OCI-LY3 (cell line): ENCODE data around the gene SDK1.

Experiments
- H2AFZ ChIP-seq: fragments of 200-600, 300-600 bp; shearing (Covaris generic); 2 replicates; pipeline ENCODE4 v1.6.0; 2014; ENCODE audit warnings: antibody characterized with exemption, low read depth, low read length
- H3K27ac ChIP-seq: fragments of 200-600, 300-600 bp; sonication (generic); 2 replicates; pipeline ENCODE4 v1.5.1; 2014; ENCODE audit warnings: mild to moderate bottlenecking, low read length, moderate library complexity, mixed read lengths
- H3K27me3 ChIP-seq: fragments of 200-600, 300-600 bp; sonication (generic); 2 replicates; pipeline ENCODE4 v1.6.1; 2014; ENCODE audit warnings: low read depth, low read length, mixed read lengths
- H3K36me3 ChIP-seq: fragments of 200-600, 300-600 bp; sonication (generic); replicated peaks from 2 replicates; pipeline ENCODE3; 2014; ENCODE audit warnings: low read depth, low read length, mixed read lengths
- H3K4me1 ChIP-seq: fragments of 300-600, 200-600 bp; sonication (generic); 2 replicates; pipeline ENCODE4 v1.6.1; 2014; ENCODE audit warnings: low read length, mixed read lengths
- H3K4me2 ChIP-seq: fragments of 200-600, 300-600 bp; sonication (generic); 2 replicates; pipeline ENCODE4 v1.6.1; 2014; ENCODE audit warnings: low read length, mixed read lengths
- H3K4me3 ChIP-seq: fragments of 300-600, 200-600 bp; sonication (generic); 2 replicates; pipeline ENCODE4 v1.5.1; 2014; ENCODE audit warnings: antibody characterized with exemption, mild to moderate bottlenecking, low read length, moderate library complexity
- H3K79me2 ChIP-seq: fragments of 300-600, 200-600 bp; shearing (Covaris generic); 2 replicates; pipeline ENCODE4 v1.6.1; 2014; ENCODE audit warnings: mild to moderate bottlenecking, low read length, mixed read lengths
- H3K9ac ChIP-seq: fragments of 300-600, 200-600 bp; shearing (Covaris generic); 2 replicates; pipeline ENCODE4 v1.6.0; 2014; ENCODE audit warnings: mild to moderate bottlenecking, low read length, moderate library complexity
- H3K9me3 ChIP-seq: fragments of 200-600, 300-600 bp; shearing (Covaris generic); 2 replicates; pipeline ENCODE4 v1.6.1; 2014; ENCODE audit warnings: low read length, mixed read lengths; ENCODE audit not compliant: insufficient read depth
- H4K20me1 ChIP-seq: fragments of 200-600, 300-600 bp; sonication (generic); 2 replicates; pipeline ENCODE4 v1.6.1; 2016; ENCODE audit warnings: low read length, mixed read lengths; ENCODE audit not compliant: insufficient read depth
- CTCF ChIP-seq: fragments of 200-600, 300-600 bp; sonication (generic); IDR thresholded peaks from 2 replicates; pipeline ENCODE4 v1.5.1; 2014; ENCODE audit warnings: antibody characterized with exemption, low read length, low read depth
- EZH2phosphoT487 ChIP-seq: fragments of 200-600 bp; shearing (Covaris generic); IDR thresholded peaks from 2 replicates; pipeline ENCODE4 v1.6.1; 2018; ENCODE audit warnings: antibody characterized with exemption, mixed run types, low read depth

Gene SDK1

DNA sequence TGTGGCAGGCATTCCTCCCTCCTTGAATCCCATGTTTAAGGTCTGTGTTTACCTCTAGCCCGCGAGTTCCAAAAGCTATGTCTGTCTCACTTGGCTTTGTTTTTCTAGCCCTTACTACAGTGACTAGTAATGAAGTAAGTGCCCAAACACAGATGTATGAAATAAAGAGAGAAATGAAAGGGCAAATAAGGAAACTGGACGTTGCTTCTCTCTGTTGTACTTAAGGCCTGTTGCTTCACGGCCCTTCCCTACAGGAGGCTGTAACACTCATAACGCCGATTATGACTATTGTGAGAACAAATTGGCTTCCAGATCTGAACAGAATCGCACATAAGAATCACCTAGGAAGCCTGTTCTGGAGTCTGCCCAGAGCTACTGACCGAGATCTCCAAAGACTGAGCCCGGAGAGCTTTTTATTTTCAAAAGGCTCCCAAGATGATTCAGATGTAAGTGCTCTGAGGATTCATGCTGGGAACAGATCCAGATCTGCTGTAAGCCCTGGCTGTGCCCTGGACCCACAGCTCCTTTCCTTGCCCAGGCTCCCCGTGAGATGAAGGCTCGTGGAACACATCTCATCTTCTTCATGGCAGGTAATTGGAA is 432.6 kb downstream of the SDK1 start:
- Histone ChIP-seq H4K20me1 (no peaks in the 10 kb centered on the region), H3K9ac (no peak overlapping the region)

GRCh38 chr7:3738964-3739363 is 437.9 kb downstream of the SDK1 start:
- Histone ChIP-seq H3K9me3 (no peaks in the 10 kb centered on the region), H3K36me3 (no peaks in the 10 kb centered on the region), H3K27ac (no peak overlapping the region), H3K4me2 (no peak overlapping the region), H3K4me1 (no peaks in the 10 kb centered on the region), H4K20me1 (no peaks in the 10 kb centered on the region), H3K9ac (no peak overlapping the region), H3K4me3 (no peak overlapping the region), H3K27me3 (no peaks in the 10 kb centered on the region), H3K79me2 (no peaks in the 10 kb centered on the region), H2AFZ (no peak overlapping the region)
- TF ChIP-seq EZH2phosphoT487: no peak
- TF ChIP-seq CTCF: no peak

More for the DNA sequence above, 432.6 kb downstream of the SDK1 start:
- no peak overlapping the region for H2AFZ ChIP-seq
- no peaks in the 10 kb centered on the region for H3K27me3 ChIP-seq
- no peaks in the 10 kb centered on the region for H3K79me2 ChIP-seq
- no peak overlapping the region for H3K4me2 ChIP-seq
- H3K4me3 ChIP-seq: no peak overlapping the region
- no peaks in the 10 kb centered on the region for H3K36me3 ChIP-seq
- TF ChIP-seq EZH2phosphoT487 (no peak), CTCF (no peak)
- no peak overlapping the region for H3K27ac ChIP-seq
- no peaks in the 10 kb centered on the region for H3K4me1 ChIP-seq
- no peaks in the 10 kb centered on the region for H3K9me3 ChIP-seq

GRCh38 chr7:3739983-3740382 is 438.9 kb downstream of the SDK1 start:
- Histone ChIP-seq H3K79me2 (no peaks in the 10 kb centered on the region), H3K4me3 (no peak overlapping the region), H4K20me1 (no peaks in the 10 kb centered on the region), H3K4me1 (no peaks in the 10 kb centered on the region), H3K9me3 (no peaks in the 10 kb centered on the region), H3K9ac (no peak overlapping the region), H3K36me3 (no peaks in the 10 kb centered on the region), H3K27ac (no peak overlapping the region), H3K4me2 (no peak overlapping the region), H2AFZ (no peak overlapping the region), H3K27me3 (no peaks in the 10 kb centered on the region)
- TF ChIP-seq CTCF (no peak), EZH2phosphoT487 (no peak)

- Histone ChIP-seq H3K9me3 (no peaks in the 10 kb centered on the region), H3K27ac (no peak overlapping the region), H3K4me2 (no peak overlapping the region), H2AFZ (no peak overlapping the region), H3K4me3 (no peak overlapping the region), H3K4me1 (no peaks in the 10 kb centered on the region), H3K36me3 (no peaks in the 10 kb centered on the region), H3K9ac (no peak overlapping the region), H3K79me2 (no peaks in the 10 kb centered on the region), H4K20me1 (no peaks in the 10 kb centered on the region), H3K27me3 (no peaks in the 10 kb centered on the region)
- TF ChIP-seq EZH2phosphoT487: no peak
- TF ChIP-seq CTCF: no peak
Observed at GRCh38 chr7:3747467-3747866, 446.4 kb downstream of the SDK1 start.
